NCI-H524 (cell line): ENCODE results near the gene CABLES1.

ENCODE experiments used
- DNase-seq, 2 experiments: peaks; one replicate each; lab custom pipeline; 2025; lab: John Stamatoyannopoulos, UW

The CABLES1 gene

GRCh38 chr18:23291456-23292205, 156.3 kb downstream of the CABLES1 start:
- DNase-seq = peak in 1 of 2 experiments; percentile 10

GRCh38 chr18:23300231-23300805, 165.0 kb downstream of the CABLES1 start:
- DNase-seq = peak; percentile 77 to 94

- peak; percentile 62 to 88 for DNase-seq
Observed at GRCh38 chr18:23301972-23302371, 166.7 kb downstream of the CABLES1 start.

- DNase-seq = no peak
Observed at GRCh38 chr18:23302511-23302850, 167.2 kb downstream of the CABLES1 start.

GRCh38 chr18:23302851-23303527, 167.7 kb downstream of the CABLES1 start:
- no peak for DNase-seq

- DNase-seq = no peak
Observed at GRCh38 chr18:23306822-23307221, 171.5 kb downstream of the CABLES1 start.

- DNase-seq = no peak
Observed at GRCh38 chr18:23307567-23308295, 172.4 kb downstream of the CABLES1 start.
